Stimulated activated CD8-positive, alpha-beta memory T cell treated with anti-CD3 and anti-CD28 coated beads, Interleukin-12 subunit alpha, Interleukin-12 subunit beta, amount 100 ng/mL, for 1 hour (primary cell): ENCODE measurements around the gene G3BP2.
A peak's percentile ranks its signal among the peaks of the same experiment; 100 is the strongest.
"Not testable (repeated sequence)": the region's sequence is repeated elsewhere in the genome, so short reads cannot be mapped to it uniquely, and the experiment has no call there.

Experiments
- DNase-seq: peaks from one replicate; pipeline ENCODE4 v3.0.0-alpha.2; 2020; ENCODE audit warnings: low read depth

The G3BP2 gene

DNA sequence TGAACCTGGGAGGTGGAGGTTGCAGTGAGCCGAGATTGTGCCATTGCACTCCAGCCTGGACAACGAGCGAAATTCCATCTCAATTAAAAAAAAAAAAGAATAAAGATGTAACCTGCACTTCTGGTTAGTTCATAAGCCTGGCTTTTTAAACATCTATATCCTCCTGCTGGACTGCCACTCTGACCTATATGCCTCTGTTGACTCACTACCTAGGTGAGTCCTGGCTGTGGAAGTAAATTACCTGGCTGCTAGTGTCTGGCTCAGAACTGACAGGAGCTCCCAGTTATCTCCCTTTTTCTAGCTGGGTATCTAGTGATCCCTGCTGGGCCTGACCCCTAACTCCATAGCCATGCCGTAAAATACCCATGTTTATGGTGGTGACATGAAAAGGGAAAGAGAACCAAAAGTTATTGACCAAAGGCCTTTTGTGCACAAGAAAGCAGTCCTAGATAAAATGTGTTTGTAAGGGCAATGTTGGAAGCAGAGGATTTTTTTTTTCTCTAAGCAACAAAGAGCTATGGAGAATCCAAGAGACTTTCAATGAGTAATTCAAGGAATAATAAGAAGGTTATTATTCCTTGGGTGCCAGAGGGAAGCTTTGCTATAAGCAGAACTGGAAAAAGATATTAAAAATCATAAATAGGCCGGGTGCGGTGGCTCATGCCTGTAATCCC lies 10.4 kb upstream of the G3BP2 start:
- DNase-seq = no peak

DNA sequence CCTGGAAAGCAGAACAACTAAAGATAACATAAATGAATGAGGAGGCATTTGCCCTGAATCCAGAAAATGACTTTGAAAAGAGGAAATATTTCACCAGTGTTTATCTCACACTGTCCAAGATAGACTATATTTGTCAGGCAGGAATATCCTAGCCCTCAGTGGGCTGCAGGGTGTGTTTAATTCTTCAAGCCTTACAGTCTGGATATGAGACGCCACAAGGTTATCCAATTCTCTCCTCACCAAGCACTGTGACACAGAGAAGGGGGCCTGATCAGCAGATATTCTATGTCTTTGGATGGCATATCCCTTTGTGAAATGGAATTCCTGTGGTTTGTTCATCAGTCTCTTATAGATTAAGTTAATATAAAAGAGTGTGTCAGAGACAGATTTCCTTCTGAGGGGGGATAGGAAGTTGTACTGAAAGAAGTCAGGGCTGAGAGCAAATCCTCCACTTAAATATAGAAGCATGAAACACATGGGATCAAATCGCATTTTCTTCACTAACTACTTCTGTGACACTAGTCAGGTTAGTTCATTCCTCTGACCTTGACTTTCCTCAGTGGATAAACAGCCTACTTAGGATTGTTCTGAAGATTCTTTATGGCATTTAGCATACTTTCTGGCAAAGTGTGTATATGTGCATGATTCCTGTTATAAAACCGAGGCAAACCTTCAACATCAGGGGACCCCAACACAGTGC lies 6.8 kb upstream of the G3BP2 start:
- no peak for DNase-seq

DNA sequence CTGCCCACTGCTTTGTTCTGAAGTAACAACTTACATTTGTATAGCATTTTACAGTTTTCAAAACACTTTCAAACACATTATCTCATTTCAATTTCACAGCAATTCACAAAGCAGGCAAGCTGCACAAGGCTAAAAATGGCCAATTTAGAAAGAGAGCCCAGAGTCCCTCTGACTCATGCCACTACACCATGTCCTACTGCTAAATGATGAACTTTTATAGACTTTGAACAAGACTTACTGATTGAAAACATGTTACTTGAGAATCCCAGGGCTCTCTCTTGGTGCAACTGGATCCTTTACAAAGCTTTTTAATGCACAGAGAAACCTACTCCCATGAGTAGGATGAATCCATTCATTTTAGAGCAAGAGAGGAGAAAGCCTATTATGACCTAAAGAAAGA lies 5.8 kb upstream of the G3BP2 start:
- no peak for DNase-seq

DNA sequence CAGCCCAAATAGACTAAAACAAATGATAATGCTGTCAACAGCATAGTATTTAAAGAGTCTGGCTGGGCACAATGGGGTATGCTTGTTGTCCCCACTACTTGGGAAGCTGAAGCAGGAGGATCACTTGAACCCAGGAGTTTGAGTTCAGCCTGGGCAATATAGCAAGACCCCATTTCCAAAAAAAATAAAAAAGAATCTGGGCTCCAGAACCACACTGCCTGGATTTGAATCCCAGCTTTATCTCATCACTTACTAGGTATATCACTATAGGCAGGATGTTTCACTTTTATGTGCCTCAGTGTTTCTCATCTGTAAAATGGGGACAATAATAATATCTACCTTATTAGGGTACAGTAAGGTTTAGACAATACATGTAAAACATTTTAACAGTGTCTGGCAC lies 5.3 kb upstream of the G3BP2 start:
- no peak for DNase-seq

DNA sequence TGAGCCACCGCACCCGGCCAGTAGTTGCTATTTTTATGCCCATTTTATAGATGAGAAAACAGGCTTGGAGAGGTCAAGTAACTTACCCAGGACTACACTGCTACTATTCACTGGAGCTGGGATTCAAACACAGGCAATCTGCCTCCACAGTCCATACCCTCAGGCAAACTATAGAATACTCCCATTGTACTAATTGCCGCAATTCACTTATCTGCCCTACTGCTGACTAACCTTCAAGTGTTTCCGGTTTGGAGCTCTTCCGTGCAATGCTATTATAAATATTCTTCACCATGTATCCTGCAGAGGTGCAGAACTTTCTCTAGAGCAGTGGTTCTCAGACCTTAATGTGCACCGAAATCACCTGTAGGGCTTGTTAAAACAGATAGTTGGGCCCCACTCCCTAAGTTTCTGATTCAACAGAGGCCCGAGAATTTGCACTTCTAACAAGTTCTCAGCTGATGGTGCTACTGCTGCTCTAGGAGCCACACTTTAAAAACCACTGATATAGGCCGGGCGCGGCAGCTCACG lies 1.9 kb upstream of the G3BP2 start:
- no peak for DNase-seq

DNA sequence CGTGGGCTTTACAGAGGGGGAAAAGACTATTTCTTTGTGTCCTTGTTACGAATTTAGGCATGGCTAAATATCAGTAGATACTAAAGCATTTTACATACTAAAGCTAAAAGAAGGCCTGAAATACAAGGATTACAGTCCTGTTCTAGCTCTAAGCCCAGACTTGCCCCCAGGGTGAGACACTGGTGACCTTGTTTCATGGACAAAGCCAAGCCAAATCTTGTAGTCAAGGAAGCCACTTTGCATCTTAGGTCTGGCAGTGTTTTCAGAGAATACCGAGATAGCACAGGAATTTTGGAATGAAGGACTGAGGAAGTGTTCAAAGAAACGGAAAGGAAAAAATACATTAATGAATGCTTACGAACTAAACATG lies 733 bp upstream of the G3BP2 start:
- no peak for DNase-seq

DNA sequence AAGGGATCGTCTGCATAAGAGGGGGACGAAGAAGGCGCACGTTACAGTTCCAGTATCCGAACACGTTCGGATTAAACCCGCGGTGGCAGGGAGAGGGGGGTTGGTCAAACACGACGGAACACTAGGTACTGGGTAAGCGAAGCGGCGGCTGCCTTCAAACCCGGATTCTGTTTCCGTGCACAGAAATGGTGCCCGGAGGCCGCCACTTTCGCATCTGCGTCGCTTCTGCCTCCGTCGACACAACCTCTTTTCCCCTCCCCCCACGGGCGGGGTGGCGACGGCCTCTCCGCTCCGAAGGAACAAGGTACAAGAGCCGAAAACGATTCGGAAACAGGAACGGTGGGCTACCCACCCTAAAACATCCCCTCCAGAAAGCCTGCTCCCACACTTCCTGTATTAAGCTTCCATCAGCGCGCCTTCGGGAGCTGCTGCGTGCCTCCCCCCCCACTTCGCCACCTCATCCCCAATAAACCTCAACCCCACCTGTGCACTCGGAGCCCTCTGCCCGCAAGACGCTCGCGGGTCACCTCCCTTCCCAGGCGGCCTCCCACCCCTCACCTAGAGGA lies 667 bp downstream of the G3BP2 start:
- DNase-seq = peak; percentile 66

DNA sequence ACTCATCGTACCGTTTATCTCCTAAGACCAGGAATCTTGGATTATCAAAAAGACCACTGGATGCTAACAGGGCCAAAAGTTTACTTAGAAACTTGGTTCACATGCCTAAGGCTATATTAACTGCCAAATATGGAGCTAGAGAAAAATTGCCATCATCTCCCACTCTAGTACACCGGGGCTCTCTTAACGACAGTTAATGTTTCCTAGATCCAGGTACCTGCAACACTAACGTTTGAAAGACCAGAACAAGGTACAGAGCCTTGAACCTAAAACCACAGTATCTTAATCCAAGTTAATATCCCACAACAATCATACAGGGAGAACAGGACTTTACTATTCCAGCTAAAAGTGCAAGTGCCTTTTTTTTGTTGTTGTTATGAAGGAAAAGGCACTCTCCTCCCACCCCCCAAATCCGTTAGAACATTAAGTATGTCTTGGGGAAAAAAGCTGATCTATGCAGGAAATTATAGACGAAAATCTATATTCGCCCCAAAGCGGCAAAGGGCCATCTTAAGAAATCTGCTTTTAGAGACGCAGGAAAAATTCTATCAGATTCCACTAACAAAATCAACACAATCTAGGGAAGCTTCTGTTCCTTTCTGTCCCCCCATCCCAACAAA lies 1.3 kb downstream of the G3BP2 start:
- no peak for DNase-seq

DNA sequence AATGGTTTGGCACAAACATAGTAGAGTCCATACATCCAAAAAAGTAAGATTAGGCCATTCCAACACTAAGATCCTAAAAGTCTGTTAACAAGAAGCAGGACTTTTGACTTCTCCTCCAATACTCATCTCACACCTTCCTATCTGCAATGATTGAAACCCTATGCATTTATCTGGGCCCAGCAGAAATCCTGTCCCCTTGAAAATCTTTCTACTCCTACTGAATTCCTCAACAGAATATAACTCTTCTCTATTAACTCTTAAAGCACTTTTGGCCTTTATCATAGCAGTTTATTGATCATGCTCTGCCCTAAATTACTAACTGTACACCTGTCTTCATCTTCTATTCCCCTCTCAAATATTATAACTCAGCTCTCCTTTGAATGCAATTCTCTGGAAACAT lies 4.6 kb downstream of the G3BP2 start:
- no peak for DNase-seq

DNA sequence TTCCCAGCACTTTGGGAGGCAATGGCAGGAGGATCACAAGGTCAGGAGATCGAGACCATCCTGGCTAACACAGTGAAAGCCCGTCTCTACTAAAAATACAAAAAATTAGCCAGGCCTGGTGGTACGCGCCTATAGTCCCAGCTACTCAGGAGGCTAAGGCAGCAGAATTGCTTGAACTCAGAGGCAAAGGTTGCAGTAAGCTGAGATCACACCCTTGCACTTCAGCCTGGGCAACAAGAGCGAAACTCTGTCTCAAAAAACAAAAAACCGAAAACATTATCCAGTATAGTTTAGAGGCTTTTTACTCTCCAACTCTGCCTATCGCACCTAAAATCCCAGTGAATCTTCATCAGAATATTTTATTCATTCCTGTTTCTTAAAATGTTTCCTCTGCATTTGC lies 5.6 kb downstream of the G3BP2 start:
- not testable (repeated sequence) for DNase-seq

DNA sequence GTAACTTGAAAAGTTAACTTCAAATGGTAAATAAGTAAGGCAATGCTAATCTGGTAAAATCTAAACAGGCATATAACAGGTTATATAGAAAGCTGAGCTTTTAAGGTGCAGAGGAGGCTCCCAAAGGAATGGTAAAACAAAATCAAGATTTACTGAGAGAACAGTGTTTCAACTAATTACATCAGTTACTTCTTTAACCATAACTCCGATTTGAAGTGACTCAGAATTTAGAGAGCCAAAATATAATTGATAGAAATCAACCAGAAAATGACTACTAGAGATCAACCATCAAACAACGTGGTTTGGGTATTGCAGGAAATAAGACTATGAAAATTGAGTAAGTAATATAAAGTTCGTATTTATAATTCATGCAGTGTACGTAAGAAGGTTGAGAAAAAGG lies 6.9 kb downstream of the G3BP2 start:
- no peak for DNase-seq

DNA sequence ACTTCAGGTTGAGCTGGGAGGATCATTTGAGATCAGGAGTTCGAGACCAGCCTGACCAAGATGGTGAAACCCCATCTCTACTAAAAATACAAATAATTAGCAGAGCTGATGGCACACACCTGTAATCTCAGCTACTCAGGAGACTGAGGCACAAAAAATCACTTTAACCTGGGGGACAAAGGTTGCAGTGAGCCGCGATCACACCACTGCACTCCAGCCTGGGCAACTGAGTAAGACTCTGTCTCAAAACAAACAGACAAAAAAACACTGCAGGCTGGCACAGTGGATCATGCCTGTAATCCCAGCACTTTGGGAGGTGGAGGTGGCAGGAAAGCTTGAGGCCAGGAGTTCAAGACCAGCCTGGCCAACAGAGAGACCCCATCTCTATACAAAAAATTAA lies 8.6 kb downstream of the G3BP2 start:
- DNase-seq = not testable (repeated sequence)

DNA sequence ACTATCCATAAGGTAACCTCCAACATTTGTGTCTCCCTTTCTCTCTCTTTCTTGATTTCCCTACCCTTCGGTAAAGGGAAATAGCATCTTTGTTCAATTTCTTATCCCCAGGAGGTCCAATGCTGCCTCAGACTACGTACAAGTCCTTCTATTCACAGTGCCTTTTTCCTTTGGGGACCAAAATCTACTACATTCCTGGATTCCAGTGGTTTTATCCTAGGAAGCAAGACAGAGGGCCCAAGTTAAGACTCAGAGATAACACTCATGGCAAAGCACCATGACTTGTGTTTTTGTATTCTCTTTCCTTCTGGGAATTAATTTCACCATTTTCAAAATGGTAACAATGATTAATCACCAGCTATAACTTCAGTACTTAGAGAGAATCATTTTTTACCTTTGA lies 10.6 kb downstream of the G3BP2 start:
- DNase-seq = no peak

DNA sequence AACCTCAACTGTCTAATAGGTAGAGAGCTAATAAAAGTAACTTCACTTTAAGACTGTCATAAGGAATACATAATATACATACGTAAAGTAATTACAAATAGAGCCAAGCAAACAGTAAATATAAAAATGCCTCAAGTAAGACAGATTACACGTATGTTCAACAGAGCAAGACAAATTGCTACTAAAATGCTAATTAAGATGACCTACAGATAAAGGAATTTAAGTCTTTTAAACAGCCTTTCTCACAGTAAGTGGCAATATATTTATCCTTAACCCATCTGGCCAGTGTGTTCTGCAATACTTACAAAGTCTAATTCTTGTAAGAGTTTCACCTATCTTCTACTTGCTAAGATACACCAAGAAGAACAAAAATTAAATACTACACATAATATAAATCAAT lies 12.7 kb downstream of the G3BP2 start:
- DNase-seq = no peak

DNA sequence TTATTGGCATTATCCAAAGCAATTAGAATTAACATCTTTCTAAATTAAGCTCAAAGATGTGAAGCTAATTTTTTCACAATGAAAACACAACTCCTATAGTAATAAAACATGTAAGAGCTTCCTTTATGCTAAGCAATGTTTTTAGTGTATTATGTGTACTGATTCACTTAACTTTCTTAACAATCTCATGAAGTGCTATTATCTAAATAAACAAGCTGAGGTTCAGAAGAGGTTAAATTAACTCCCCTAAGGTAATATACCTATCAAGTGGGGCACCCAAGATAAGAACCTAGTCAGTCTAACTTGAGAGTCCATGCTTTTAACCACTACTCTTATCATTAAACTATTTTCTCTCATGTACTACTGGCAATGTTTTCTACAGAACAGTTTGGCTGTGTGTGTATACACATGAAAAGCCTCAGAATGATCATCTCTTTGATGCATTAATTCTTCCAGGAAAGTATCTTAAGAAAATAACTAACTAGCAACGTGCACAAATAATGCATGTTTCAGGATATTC lies 13.6 kb downstream of the G3BP2 start:
- no peak for DNase-seq

DNA sequence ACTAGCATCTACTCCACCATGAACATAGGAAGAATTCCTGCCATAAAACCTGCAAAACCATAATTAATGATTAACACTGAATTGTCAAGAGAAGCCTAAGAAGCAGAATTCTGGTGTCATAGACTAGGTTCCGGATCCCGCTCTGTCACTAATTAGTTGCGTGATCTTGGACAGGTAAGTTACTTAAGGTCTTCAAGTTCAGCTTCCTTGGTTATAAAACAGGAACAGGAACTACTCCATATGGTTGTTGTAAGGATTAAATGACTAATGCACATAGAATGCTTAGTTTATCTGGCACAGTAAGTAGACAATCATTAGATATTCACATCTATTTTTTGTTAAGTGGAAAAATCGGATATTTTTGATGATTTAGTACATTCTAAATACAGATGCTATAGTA lies 14.3 kb downstream of the G3BP2 start:
- no peak for DNase-seq

DNA sequence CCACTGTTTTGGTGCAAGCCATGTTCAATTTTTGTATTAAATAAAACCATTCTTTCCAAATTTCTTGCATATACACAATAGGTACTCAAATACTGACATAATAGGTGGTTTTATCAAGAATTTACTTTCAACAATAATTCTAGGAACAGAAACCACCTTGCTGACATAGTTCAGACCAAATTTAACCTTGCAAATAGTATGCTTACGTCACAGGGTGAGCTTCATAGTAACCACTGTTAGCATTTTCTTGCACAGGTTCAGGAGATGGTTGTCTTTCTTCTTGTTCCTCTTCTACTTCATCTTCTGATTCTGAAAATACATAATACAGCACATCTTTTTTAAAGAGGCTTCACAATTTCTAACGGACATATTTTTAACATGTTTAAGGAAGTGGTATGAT lies 17.6 kb downstream of the G3BP2 start:
- no peak for DNase-seq

DNA sequence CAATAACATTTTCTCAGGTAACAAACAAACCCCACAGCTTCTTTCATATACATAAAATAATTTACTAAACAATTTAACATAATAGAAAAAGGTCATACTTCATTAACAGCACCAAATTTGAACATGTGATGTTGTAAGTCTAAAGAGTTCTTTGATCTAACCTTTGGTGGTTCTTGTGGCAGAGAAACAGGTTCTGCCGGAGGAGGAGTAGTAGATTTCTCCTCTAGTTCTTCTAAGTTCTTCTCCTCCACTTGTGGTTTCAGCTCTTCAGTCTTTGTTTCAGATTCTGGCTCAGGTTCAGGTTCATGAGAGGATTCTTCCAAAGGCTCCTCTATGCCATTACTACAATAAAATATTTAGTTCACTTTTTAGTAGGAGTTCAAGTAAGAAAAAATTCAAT lies 18.3 kb downstream of the G3BP2 start:
- DNase-seq = no peak

DNA sequence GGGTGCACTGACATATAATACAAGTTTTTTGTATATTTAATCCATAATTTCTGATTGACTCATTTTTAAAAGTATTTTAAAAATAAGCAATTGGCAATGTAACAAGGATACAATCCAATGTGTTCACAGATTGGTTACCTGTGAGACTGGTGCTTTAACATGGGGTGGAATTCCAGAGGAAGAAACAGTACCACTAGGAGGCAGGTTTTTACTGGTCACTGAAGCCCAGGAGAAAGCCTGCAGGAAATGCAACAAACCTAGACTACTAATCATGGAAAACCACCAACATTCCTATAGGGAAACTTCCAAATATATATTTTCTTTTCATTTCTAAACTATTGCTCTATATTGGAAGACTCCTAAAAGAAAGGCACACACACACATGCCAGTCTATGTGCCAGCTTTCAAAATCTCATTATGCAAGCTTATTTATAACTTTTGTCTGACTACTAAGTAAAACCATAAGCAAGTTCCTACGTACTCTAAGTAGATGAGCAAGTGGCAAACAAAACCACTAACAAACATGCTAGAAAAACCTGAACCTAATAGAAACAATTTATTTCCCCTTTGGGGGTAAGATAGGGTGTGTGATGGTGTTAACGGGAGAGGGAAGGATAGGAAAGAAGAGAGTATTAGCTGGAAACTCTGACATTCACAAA lies 19.2 kb downstream of the G3BP2 start:
- no peak for DNase-seq

DNA sequence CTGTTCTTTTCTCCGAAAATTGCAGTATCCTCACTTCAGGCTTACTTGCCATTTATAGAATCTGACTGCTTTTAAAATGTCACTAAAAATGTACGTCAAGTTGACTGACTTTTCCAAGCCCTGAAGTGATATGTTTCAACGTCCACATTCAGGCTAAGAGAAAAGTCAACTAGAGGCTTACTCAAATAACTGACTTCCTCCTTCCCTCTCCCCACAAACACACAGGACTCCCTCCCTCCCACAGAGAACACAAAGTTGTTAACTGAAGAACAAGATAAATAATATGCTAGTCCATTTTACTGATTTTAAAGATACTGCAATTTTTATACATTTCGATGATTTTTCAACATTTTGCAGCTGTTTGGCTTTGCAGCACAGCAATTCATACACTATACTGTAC lies 29.1 kb downstream of the G3BP2 start:
- no peak for DNase-seq

DNA sequence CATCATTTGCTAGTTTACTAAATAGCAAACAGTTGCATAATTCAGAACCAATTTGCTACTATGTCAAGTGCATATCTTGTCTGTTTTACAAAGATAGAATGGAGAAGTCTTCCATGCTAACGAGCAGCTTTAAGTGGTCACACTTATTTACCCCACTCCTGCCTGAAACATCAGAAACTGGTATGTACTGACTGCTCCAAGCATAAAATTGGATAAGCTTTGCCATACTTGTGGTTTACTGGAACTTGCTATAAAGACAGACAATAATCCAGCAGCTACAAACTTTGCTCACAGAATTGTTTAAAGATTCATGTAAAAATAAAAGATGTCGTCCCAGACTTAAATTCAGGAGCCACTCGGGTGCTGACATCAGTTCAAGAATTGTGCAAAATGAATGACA lies 29.6 kb downstream of the G3BP2 start:
- DNase-seq = no peak

DNA sequence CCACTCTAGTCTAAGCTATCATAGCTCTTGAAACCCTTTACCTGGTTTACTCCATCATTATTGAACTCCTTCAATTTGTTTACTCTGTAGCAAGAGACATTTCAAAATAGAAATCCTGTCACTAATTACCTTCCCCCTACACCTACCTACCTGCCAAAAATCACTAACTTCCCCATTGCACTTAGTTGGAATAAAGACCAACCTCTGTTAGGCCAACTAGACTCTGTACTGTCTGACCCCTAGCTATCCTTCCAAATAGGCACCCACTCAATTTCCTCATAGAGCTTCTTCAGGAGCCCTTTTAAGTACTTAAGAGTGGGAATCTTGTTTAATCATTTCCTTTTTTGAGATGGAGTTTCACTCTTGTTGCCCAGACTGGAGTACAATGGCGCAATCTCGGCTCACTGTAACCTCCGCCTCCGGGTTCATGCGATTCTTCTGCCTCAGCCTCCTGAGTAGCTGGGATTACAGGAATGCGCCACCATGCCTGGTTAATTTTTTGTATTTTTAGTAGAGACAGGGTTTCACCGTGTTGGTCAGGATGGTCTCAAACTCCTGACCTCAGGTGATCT lies 34.0 kb downstream of the G3BP2 start:
- no peak for DNase-seq
